Neutrophil (primary cell): Measurements from ENCODE around the gene COMT.

Experiments
- H3K27ac ChIP-seq: fragments of 200-600 bp; sonication (generic); 2 replicates; pipeline ENCODE4 v1.5.1; 2016; ENCODE audit warnings: mild to moderate bottlenecking, moderate library complexity
- H3K27me3 ChIP-seq: fragments of 200-600 bp; sonication (generic); 2 replicates; pipeline ENCODE4 v1.6.0; 2016; ENCODE audit warnings: mild to moderate bottlenecking
- H3K36me3 ChIP-seq: fragments of 200-600 bp; sonication (generic); 2 replicates; pipeline ENCODE4 v1.5.1; 2017
- H3K4me1 ChIP-seq, 2 experiments: fragments of 200-600 bp in 1 of 2; sonication (generic) in 1 of 2; 1 replicate in 1 of 2; 2 replicates in 1 of 2; pipeline versions ENCODE4 v1.5.1 to v1.6.1; 2013 to 2016; ENCODE audit warnings: low read depth in 1 of 2, low read length in 1 of 2, mild to moderate bottlenecking in 1 of 2, moderate library complexity in 1 of 2; ENCODE audit not compliant: control insufficient read depth in 1 of 2, insufficient read depth in 1 of 2
- H3K4me3 ChIP-seq, 2 experiments: fragments of 200-600 bp in 1 of 2; sonication (generic) in 1 of 2; 1 replicate in 1 of 2; 2 replicates in 1 of 2; pipeline ENCODE4 v1.5.1; 2013 to 2016; ENCODE audit warnings: low read depth in 1 of 2, low read length in 1 of 2, mild to moderate bottlenecking in 1 of 2, moderate library complexity in 1 of 2
- H3K9me3 ChIP-seq: fragments of 200-600 bp; sonication (generic); 2 replicates; pipeline ENCODE4 v1.5.1; 2016
- CTCF ChIP-seq: fragments of 200-600 bp; sonication (generic); IDR thresholded peaks from 2 replicates; pipeline ENCODE4 v1.5.1; 2016; ENCODE audit warnings: antibody characterized with exemption

COMT gene

GRCh38 chr22:19961201-19961580 is 19.6 kb downstream of the COMT start:
- H3K27me3 ChIP-seq: no peaks in the 10 kb centered on the region
- peaks cover 26% of the 10 kb centered on the region for H3K36me3 ChIP-seq
- H3K4me1 ChIP-seq: peaks cover 0 to 3% of the 10 kb centered on the region in 2 experiments
- H3K4me3 ChIP-seq: no peak overlapping the region
- no peak for TF ChIP-seq CTCF
- H3K9me3 ChIP-seq: no peaks in the 10 kb centered on the region
- H3K27ac ChIP-seq: no peak overlapping the region

GRCh38 chr22:19961868-19962245 is 20.3 kb downstream of the COMT start:
- Histone ChIP-seq H3K4me3 (no peak overlapping the region), H3K27me3 (no peaks in the 10 kb centered on the region), H3K27ac (no peak overlapping the region), H3K36me3 (peaks cover 26% of the 10 kb centered on the region), H3K4me1 (peaks cover 0 to 3% of the 10 kb centered on the region in 2 experiments), H3K9me3 (no peaks in the 10 kb centered on the region)
- TF ChIP-seq CTCF: no peak

- peaks cover 0 to 3% of the 10 kb centered on the region in 2 experiments for H3K4me1 ChIP-seq
- no peak overlapping the region for H3K27ac ChIP-seq
- H3K36me3 ChIP-seq: peaks cover 28% of the 10 kb centered on the region
- H3K9me3 ChIP-seq: no peaks in the 10 kb centered on the region
- no peaks in the 10 kb centered on the region for H3K27me3 ChIP-seq
- TF ChIP-seq CTCF: no peak
- H3K4me3 ChIP-seq: no peak overlapping the region
Measured at GRCh38 chr22:19962246-19962908, 20.8 kb downstream of the COMT start.

GRCh38 chr22:19962909-19963806 is 21.6 kb downstream of the COMT start:
- H3K4me1 ChIP-seq: peaks cover 0 to 3% of the 10 kb centered on the region in 2 experiments
- no peaks in the 10 kb centered on the region for H3K9me3 ChIP-seq
- H3K27ac ChIP-seq: no peak overlapping the region
- H3K4me3 ChIP-seq: no peak overlapping the region
- H3K27me3 ChIP-seq: no peaks in the 10 kb centered on the region
- no peak for TF ChIP-seq CTCF
- peaks cover 34% of the 10 kb centered on the region for H3K36me3 ChIP-seq

- Histone ChIP-seq H3K4me1 (peaks cover 0 to 3% of the 10 kb centered on the region in 2 experiments), H3K9me3 (no peaks in the 10 kb centered on the region), H3K27ac (no peak overlapping the region), H3K36me3 (peaks cover 43% of the 10 kb centered on the region), H3K4me3 (no peak overlapping the region), H3K27me3 (no peaks in the 10 kb centered on the region)
- TF ChIP-seq CTCF: no peak
Measured at GRCh38 chr22:19963863-19964642, 22.5 kb downstream of the COMT start.
